Bronchial epithelial cell (primary cell): ENCODE data around the gene PLEKHD1. TPM values are rescaled to one million over a fixed set of nuclear protein-coding genes. Genes with fewer than 3 reads are reported as not detected.

Experiments used
- DNase-seq: peaks from one replicate; pipeline ENCODE4 v3.0.0-alpha.2; 2010; ENCODE audit warnings: low read depth
- FAIRE-seq: peaks from 2 replicates; lab custom pipeline; 2011; peaks lifted over from hg19 to GRCh38; lab: Jason Lieb, UNC
- H3K27me3 ChIP-seq: 2 replicates; pipeline ENCODE4 v1.5.1; 2011; ENCODE audit warnings: low read length; ENCODE audit not compliant: control insufficient read depth, insufficient read depth
- H3K36me3 ChIP-seq: 2 replicates; pipeline ENCODE4 v1.5.1; 2011; ENCODE audit warnings: low read length; ENCODE audit not compliant: control insufficient read depth, insufficient read depth
- H3K4me3 ChIP-seq: 2 replicates; pipeline ENCODE4 v1.5.1; 2011; ENCODE audit warnings: mild to moderate bottlenecking, low read depth, low read length, control low read depth
- CTCF ChIP-seq: IDR thresholded peaks from 2 replicates; pipeline ENCODE4 v1.5.1; 2011; ENCODE audit warnings: mild to moderate bottlenecking, moderate library complexity, low read length, control low read depth, inconsistent platforms; ENCODE audit not compliant: insufficient read depth, severe bottlenecking
- total RNA-seq: library from RNA; depleted of rRNA; stranded (reverse); fragments of >200 nt; gene quantifications from 2 replicates; pipeline ENCODE4 v1.2.1, GENCODE V29; 2014

PLEKHD1 gene
- total RNA-seq, 1 donor from 2014 or later = 0.26 TPM

GRCh38 chr14:69483765-69484443 lies 624 bp upstream of the PLEKHD1 start:
- no peak for TF ChIP-seq CTCF
- DNase-seq (no peak), FAIRE-seq (no peak)
- Histone ChIP-seq H3K4me3 (peak overlapping the region; percentile 17), H3K36me3 (no peaks in the 10 kb centered on the region), H3K27me3 (peaks cover 43% of the 10 kb centered on the region)

GRCh38 chr14:69485315-69485660 lies 760 bp downstream of the PLEKHD1 start:
- FAIRE-seq (no peak), DNase-seq (no peak)
- Histone ChIP-seq H3K27me3 (peaks cover 43% of the 10 kb centered on the region), H3K4me3 (no peak overlapping the region), H3K36me3 (no peaks in the 10 kb centered on the region)
- TF ChIP-seq CTCF = no peak

- no peak for TF ChIP-seq CTCF
- DNase-seq (no peak), FAIRE-seq (no peak)
- Histone ChIP-seq H3K4me3 (no peak overlapping the region), H3K27me3 (peaks cover 43% of the 10 kb centered on the region), H3K36me3 (no peaks in the 10 kb centered on the region)
These were observed 1.2 kb downstream of the PLEKHD1 start for GRCh38 chr14:69485701-69486100.

GRCh38 chr14:69487226-69487625 lies 2.7 kb downstream of the PLEKHD1 start:
- FAIRE-seq = no peak
- peaks cover 42% of the 10 kb centered on the region for H3K27me3 ChIP-seq

GRCh38 chr14:69487771-69488170 lies 3.2 kb downstream of the PLEKHD1 start:
- no peak for TF ChIP-seq CTCF
- Histone ChIP-seq H3K4me3 (no peak overlapping the region), H3K27me3 (peaks cover 39% of the 10 kb centered on the region), H3K36me3 (no peaks in the 10 kb centered on the region)
- FAIRE-seq (no peak), DNase-seq (no peak)

More at GRCh38 chr14:69487226-69487625, 2.7 kb downstream of the PLEKHD1 start:
- Histone ChIP-seq H3K36me3 (no peaks in the 10 kb centered on the region), H3K4me3 (no peak overlapping the region)
- TF ChIP-seq CTCF = no peak
- DNase-seq = no peak

- DNase-seq (no peak), FAIRE-seq (no peak)
- no peak overlapping the region for H3K4me3 ChIP-seq
- no peaks in the 10 kb centered on the region for H3K36me3 ChIP-seq
- TF ChIP-seq CTCF = no peak
- peaks cover 24% of the 10 kb centered on the region for H3K27me3 ChIP-seq
These were observed 5.0 kb downstream of the PLEKHD1 start for GRCh38 chr14:69489495-69489894.
